Stimulated activated CD8-positive, alpha-beta memory T cell treated with anti-CD3 and anti-CD28 coated beads, Interleukin-15, amount 100 ng/mL, for 4 hours (primary cell): ENCODE results near the gene SRBD1.

Experiments
- DNase-seq, 2 donors: peaks; one replicate each; pipeline ENCODE4 v3.0.0-alpha.2; 2020; ENCODE audit warnings: low read depth in 2 of 2

Gene SRBD1

DNA sequence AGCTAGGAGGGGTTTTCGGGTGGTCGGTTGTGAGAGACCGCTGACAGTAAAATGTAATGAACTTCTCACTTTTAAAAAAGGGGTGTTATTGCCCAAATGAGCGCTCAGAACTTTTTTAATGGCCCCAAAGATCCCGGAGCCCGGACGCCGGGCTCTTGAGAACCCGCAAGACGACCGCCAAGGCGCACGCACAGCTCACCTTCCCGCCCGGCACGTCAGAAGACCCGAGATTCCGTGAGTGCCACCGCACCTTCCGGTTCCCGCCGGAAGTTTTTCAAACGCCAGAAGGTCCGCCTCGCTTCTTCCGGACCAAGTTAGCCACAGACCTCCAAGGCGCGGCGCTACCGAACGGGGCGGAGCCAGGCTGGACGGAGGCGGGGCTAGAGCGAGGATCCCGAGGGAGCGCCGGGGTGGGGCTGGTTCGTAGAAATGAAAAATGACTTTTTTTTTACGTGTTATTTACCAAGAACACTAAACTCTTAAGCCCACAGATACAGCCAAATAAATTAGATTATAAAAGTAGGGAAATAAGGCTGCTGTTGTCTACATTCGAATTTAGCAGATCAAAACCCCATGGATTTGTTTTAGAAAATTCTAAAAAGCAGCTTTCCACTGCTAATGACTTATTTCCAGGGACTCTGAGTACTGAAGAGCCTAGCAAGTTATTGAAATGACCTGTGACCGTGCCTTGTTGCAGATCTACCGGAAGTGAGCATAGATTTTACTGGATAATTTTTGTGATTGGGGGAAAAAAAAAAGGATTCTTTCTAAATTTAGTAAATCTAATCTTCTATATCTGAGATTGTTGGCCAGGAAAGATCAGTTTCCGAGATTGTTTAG, at the start of gene SRBD1:
TSS of gene SRBD1 (minus strand) at position 248 of the 840 bp plus-strand sequence. CDS start 5,826 bp downstream, outside the sequence.
- peak; percentile 78 to 80 for DNase-seq

DNA sequence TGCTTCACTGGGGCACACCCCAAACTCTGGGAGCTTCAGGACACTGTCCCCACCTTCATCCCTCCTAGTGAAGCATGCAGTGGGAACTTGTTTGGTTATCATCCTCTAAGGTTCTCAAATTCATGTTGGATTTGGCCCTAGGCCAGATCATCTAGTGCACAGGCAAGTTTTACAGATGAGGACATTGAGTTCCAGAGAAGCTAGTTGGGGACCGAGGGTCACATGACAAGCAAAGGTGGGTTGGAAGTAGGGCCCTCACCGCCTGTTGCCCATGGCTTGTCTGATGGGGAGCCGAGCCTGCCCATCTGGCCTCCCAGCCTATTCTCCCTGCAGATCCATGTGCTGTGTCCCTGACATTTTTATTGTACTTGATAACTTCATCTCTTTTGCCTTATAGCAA, 43.2 kb upstream of the SRBD1 start:
- DNase-seq = no peak

DNA sequence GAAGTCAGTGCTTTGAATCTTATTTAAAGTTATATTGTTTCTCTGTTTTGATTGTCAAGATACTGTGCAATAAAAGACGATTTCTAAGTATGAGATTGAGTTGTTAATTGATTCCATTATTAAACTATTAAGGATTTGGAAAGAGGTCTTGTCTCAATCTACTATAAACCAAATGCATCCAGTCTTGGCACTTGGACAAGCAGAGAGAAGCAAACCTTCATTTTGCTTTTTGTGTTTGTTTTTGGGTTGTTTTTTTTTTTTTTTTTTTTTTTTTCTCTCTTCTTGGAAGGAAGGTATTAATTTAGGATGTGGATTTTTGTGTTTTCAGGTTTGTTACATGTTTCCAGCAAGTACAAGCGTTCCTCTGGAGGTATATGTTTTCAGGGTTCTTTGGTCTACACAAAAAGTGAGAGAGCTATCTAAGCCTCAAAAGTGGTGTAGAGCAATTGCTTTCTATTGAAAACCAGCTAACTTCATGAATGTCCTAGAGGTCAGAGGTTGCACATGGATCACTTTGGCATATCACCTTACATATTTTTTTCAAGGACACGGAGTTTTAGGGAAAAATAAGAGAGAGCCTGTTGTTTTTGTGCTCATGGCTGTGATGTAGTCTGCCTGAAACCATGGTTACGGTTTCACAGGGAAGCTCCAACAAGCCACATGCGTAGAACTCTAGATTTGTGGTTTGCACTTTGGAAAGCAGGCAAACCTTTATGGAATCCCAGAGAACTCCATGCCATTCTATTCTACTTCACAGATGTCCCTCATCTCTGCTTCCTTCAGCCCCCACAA, 42.3 kb upstream of the SRBD1 start:
- DNase-seq = no peak

- DNase-seq = peak in 1 of 2 donors; percentile 5
These were observed 41.3 kb upstream of the SRBD1 start for GRCh38 chr2:45652090-45653031.

DNA sequence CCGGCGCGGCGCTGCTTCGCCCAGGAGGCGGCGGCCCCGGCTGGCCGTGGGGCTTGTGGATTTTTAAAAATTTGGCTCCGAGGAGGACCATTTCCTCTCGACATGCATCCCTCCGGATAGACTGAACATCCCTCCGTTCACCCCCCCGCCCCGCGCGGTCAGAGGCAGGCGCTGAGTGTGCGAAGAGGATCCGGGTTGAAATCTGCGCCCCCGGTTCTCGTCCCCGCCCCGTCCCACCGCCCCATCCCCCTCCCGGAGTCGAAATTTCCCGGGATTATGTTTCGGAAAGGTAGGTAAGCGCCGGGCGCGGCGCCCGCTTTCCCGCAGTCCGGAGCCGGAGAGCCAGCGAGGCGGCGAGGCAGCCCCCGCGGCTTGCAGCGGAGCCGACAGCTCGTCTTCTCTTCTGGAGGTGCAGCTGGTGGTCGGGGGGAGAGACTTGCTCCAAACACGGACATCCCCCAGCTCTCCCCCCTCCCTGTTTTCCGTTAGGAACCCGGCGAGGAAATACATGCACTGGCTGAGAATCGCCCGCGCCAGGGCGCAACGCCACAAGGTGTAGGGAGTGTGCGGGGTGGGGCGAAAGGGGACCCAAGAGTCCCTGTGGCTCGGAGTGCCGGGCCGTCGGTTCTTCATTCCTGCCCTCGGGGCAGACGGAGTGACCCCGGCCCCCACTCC, 40.5 kb upstream of the SRBD1 start, which contains the start of gene PRKCE:
TSS of gene PRKCE (plus strand) at position 261 of the 675 bp plus-strand sequence.
- peak; percentile 6 to 11 for DNase-seq

- DNase-seq = peak; percentile 85 to 89
These were observed 39.9 kb upstream of the SRBD1 start for GRCh38 chr2:45650851-45651414.

GRCh38 chr2:45649858-45650811, 39.1 kb upstream of the SRBD1 start:
- DNase-seq = peak; percentile 13 to 29

DNA sequence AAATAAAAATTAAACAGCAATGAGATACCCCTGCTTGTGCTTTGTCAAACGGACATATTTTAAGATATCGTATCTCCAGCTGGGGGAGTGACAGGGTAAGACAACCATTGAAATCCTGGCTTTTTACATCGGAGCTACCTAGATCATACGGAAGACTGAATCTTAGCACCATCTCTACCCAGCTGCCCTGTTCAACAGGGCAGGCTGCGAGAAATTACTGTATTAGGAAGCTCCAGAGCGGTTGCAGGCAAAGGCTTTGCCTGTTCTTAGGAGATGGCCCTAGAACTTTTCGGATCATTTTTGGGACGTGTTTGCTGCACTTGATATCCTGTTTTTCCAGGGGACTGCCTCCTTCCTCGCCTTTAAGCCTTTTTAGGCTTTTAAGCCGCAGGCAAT, 38.4 kb upstream of the SRBD1 start:
- DNase-seq = no peak

- no peak for DNase-seq
These were observed 37.6 kb upstream of the SRBD1 start for GRCh38 chr2:45648636-45649035.

- DNase-seq = no peak
These were observed 37.0 kb upstream of the SRBD1 start for GRCh38 chr2:45647986-45648520.

DNA sequence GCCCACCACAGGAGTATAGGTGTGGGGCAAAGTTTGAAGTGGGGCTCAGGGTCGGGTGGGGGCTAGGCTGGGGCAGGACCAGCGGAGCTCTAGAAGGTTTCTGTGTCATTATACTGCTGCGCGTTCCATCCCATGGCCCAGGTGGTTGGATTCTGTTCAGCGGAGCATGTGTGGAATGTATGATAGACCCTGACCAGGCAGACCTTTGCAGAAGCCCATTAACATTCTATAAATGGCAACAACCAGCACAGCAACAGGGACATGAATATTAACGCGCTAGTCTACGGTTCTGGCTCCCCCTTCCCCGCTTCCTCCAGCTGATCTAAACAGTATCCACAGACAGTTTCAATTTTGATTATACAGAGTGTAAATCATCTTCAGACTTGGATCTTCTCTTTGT, 36.3 kb upstream of the SRBD1 start:
- DNase-seq = no peak

- no peak for DNase-seq
These were observed 35.2 kb upstream of the SRBD1 start for GRCh38 chr2:45646289-45646688.

DNA sequence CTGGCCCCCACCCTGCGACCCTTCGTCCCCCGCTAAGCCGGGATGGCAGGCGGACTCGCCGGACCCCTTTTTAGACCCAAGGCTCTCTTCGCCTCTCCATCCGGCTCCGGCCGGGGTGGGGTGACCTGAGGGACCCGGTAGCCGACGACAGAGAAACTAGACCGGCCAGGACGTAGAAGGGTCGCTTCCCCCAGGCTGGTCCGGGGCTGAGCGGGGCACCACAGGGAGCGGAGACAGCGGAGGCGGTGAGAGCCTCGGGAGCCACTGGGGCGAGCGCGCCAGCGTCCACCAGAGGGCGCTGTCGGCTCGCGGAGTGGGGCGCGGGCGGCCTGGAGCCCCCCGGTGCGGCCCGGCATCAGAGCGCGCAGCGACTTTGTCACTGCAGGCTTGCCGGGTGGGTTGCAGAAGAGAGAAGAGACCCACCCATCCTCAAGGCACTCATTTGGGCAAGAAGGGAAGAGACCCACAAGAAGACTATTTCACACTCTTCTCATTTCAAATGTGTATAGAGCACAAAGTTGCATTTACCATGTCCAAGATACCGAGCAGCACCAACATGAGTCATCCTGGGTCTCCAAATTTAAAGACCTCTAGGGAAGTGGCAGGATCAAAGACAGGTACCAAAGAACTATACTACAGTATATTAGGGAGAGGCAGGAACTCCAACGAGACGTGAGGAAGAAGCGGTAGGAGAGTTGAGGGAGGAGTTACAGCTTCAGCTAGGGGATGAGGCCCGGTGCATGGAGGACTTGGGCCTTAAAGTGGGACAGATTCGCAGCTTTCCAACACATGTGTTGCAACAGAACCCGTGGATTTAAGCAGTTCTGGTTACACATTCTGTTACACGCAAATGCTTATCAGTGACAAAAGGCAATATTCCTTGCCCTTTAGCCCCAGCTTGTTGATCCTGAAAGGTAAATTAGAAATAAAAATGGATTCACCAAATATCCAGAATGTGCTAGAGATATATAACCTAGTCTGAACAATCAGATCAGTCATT, 32.8 kb upstream of the SRBD1 start:
- peak; percentile 12 to 45 for DNase-seq

GRCh38 chr2:45643095-45643494, 32.0 kb upstream of the SRBD1 start:
- DNase-seq = no peak

GRCh38 chr2:45640576-45640975, 29.5 kb upstream of the SRBD1 start:
- DNase-seq = no peak

DNA sequence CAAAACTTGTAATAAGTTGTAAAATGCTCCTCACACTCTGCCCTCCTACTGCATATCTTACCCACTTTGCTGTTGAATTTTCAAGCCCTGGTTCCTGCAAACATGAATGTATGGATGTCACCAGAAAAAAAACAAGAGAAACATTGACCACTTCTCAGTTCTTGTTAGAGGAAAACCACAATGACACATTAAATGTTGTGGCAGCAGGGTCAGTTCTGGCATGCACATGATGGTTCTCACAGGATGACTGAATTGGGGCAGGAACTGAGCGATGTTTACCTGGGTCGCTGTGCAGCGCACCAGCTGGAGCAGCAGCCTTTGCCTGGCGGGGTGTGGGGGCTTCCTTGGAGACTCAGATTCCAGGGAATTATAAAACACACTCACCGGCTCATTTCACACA, 26.4 kb upstream of the SRBD1 start:
- DNase-seq = no peak

- no peak for DNase-seq
These were observed 24.9 kb upstream of the SRBD1 start for GRCh38 chr2:45636008-45636407.

DNA sequence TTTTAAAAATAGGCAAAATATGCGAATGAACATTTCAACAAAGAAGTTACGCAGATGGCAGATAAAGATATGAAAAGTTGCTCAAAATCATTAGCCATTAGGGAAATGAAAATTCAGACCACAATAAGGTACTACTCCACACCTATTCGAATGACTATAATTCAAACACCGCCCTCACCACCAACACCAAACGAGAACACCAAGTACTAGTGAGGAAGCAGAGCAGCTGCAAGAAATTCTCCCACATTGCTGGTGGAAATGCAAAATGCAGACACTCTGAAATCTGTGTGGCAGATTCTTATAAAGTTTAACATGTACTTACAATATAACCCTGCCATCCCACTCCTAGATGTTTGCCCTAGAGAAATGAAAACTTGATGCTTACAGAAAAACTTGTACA, 23.2 kb upstream of the SRBD1 start:
- DNase-seq = no peak
